ENCODE measurements around the gene OSBPL6.

Gene OSBPL6

DNA sequence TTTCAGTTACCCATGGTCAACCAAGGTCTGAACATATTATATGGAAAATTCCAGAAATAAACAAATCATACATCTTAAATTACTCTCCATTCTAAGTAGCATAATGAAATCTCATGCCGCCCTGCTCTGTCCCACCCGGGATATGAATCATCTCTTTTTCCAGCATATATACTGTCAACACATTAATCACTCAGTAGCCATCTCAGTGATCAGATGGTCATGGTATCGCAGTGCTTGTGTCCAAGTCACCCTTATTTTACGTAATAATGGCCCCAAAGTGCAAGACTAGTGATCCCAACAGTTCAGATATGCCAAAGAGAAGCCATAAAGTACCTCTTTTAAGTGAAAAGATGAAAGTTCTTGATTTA is 43.8 kb downstream of the OSBPL6 start:
- no peak for FAIRE-seq
- TF ChIP-seq, protein P1, sequence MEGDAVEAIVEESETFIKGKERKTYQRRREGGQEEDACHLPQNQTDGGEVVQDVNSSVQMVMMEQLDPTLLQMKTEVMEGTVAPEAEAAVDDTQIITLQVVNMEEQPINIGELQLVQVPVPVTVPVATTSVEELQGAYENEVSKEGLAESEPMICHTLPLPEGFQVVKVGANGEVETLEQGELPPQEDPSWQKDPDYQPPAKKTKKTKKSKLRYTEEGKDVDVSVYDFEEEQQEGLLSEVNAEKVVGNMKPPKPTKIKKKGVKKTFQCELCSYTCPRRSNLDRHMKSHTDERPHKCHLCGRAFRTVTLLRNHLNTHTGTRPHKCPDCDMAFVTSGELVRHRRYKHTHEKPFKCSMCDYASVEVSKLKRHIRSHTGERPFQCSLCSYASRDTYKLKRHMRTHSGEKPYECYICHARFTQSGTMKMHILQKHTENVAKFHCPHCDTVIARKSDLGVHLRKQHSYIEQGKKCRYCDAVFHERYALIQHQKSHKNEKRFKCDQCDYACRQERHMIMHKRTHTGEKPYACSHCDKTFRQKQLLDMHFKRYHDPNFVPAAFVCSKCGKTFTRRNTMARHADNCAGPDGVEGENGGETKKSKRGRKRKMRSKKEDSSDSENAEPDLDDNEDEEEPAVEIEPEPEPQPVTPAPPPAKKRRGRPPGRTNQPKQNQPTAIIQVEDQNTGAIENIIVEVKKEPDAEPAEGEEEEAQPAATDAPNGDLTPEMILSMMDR (IDR thresholded peaks at IDR 0.05; ENCODE audit: insufficient read depth, missing control alignments), result no peak

DNA sequence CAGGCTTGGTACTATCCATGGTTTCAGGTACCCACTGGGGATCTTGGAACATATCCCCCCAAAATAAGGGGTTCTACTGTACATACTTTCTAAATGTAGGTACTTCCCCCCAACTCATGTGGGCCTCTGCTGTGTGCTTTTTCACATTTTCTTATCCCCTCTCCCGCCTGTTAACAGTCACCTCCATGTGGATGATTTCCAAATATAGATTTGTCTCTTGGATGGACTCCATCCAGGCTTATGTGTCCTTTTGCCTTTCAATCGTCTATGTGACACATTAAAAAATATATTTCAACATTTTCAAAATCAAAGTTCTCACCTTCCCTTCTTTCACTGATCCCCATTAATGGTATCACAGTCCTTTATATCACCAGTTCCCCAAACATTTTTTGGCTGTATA is 44.4 kb downstream of the OSBPL6 start:
- TF ChIP-seq, protein P1 (IDR thresholded peaks at IDR 0.05; ENCODE audit: insufficient read depth, missing control alignments), result no peak
- FAIRE-seq (no peak), DNase-seq (ENCODE audit: insufficient read length, low spot score) (no peak)

More for the DNA sequence above, 43.8 kb downstream of the OSBPL6 start:
- no peak for DNase-seq (ENCODE audit: insufficient read length, low spot score)

DNA sequence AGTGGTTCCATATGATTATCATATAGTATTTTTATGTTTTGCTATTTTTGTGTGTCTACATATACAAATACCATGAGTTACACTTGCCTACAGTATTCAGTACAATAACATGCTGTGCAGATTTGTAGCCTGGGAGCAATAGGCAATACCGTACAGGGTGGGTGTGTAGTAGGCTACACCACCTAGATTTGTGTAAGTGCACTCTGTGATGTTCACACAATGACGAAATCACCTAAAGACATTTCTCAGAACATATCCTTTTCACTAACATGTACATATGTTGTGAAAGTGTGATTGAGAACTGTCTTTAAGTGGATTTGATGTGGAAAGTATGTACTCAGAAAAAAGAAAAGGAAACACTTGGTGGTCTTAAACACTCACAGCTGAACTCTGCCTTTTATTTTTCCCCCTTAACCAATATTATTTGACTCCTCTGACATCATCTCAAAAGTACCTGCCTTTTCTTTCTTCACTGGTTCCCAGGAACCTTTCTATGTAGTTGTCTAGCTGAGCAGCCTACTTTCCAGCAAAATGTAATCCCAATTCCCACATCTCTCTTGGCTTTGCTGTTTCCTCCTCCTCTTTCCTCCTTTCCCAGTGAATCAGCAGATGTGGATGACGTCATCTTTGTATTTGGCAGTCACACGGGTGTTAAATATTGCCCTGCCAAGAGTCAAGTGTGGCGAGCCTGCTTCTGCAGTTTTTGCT is 47.7 kb downstream of the OSBPL6 start:
- DNase-seq (ENCODE audit: insufficient read length, low spot score) (no peak), FAIRE-seq (no peak)
- TF ChIP-seq, protein P1 (IDR thresholded peaks at IDR 0.05; ENCODE audit: insufficient read depth, missing control alignments), result no peak

DNA sequence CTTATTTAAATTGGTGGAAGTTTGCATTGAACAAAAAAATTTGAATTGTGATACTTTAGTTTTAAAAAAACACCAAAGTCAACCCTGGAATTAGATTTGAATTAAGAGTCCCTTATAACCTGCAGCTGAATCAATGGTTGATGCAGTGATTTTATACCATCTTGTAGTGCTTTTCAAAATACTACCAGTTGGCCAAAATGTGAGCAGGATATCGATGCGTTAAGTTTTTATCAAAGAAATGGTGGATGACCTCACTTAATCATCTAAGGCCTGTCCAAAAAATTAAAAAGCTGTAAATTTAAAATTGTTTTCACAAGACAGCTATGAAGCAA is 48.2 kb downstream of the OSBPL6 start:
- TF ChIP-seq, protein P1 (IDR thresholded peaks at IDR 0.05; ENCODE audit: insufficient read depth, missing control alignments), result no peak
- DNase-seq (ENCODE audit: insufficient read length, low spot score), result no peak
- no peak for FAIRE-seq

DNA sequence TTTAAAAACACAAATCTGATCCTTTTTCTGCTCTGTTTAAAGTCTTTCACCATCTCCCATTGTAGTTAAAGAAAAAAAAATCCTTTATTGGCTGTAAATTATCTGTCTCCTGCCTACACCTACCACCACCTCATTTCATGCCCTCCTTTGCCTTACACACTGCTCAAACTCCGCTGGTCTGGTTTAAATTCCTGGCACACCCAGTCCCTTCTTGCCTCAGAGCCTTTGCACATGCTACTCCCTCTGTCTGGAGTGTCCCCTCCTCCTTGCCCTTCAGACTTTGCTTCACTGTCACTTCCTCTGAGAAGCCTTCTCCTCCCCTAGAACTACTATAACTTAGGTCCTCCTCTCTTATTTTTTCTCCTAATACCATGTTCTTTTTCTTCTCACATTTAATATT is 49.6 kb downstream of the OSBPL6 start:
- TF ChIP-seq, protein P1 (IDR thresholded peaks at IDR 0.05; ENCODE audit: insufficient read depth, missing control alignments), result no peak
- FAIRE-seq, result no peak
- no peak for DNase-seq (ENCODE audit: insufficient read length, low spot score)

DNA sequence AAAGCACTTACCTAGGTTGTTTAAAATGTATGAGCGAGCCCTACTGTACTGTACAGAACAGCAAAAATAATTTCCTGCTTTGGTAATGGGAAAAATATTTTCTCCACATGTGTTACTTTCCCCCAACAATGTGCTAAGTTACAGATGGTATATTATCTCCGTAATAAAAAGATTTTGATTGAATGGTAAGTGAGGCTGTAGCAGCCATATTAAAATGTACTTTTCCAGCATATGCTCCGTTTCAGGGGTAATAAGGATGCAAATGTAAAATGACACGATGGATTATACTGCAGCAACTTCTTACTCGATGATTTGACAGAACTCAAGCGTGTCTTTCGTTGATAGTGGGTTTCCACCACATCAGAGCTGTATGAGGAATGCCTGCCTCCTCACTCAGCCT is 50.5 kb downstream of the OSBPL6 start:
- FAIRE-seq (no peak), DNase-seq (ENCODE audit: insufficient read length, low spot score) (no peak)
- TF ChIP-seq, protein P1 (IDR thresholded peaks at IDR 0.05; ENCODE audit: insufficient read depth, missing control alignments), result no peak

DNA sequence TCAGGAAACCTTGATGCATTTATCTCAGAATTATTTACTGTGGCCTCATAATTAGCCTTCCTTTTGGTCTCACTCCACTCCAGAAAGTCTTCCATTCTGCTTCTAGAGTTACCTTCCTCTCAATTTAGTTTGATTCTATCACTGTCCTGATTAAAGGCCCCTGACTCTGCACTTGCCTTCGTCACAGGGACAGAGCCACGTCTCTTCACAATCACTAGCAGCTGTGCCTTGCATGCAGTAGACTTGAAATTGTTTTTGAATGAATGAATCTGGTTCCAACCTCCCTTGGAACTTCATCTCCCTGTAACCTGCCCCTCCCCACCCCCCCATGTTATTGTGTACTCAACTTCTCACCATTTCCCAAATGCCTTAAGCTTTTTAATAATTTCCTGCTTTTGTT is 52.4 kb downstream of the OSBPL6 start:
- TF ChIP-seq, protein P1 (IDR thresholded peaks at IDR 0.05; ENCODE audit: insufficient read depth, missing control alignments), result no peak
- no peak for DNase-seq (ENCODE audit: insufficient read length, low spot score)
- no peak for FAIRE-seq

Measured in D721Med (cell line).